Islet precursor cell (in vitro differentiated cells): ENCODE data around the gene C1QB.
A peak's percentile ranks its signal among the peaks of the same experiment; 100 is the strongest.

ENCODE experiments used
- DNase-seq: peaks from one replicate; pipeline ENCODE4 v3.0.0-alpha.2; 2018

Gene C1QB

DNA sequence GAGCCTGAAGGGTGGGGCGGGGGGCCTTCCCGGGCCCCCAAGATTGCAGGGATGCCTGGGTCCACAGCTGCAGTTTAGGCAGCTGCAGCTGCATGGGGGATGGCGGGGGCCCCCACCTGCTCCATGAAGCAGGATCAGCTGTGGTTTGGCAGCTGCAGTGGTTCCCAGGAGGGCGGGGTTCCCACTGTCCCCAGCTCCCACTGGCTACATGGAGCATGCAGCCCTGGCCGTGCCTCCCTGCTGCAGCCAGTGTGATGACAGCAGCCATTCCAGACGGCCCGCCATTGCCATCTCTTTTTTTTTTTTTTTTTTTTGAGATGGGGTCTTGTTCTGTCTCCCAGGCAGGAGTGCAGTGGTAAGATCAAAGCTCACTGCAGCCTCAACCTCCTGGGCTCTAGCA is 17.6 kb upstream of the C1QB start:
- DNase-seq: no peak

DNA sequence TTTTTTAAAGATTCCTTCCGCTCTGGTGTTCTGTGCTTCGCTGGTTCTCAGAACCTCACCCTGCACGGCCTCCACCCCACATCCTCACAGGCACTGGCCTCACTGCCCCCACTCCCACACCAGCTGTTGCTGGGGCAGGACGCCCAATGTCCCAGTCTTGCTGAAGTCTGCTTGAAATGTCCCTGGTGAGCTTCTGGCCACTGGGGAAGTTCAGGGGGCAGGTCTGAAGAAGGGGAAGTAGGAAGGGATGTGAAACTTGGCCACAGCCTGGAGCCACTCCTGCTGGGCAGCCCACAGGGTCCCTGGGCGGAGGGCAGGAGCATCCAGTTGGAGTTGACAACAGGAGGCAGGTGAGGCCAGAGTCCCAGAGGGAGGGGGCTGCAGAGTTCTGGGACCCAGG is 16.7 kb upstream of the C1QB start, which contains the start of gene C1QA:
C1QA (plus strand) TSS at position 276 of the 400 bp plus-strand sequence. CDS start 989 bp downstream, outside the sequence.
- no peak for DNase-seq

DNA sequence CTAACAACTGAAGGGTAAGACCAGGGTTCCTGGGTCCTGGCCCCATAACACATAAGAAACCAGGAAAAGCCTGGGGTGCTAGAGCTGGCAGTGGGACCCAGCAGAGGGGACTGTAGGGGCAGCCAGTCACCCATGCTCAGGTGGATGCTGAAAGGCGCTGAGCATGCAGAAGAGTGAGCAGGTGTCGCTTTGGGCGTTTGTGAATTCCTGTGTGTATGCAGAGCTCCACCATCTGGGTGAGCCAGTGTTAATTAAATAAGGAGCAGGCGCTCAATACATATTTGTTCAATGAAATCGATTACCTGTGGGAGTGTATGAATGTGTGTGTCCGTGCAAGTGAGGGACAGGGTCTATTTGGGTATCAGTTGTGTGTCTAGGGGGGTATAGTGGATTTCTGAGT is 16.1 kb upstream of the C1QB start:
- no peak for DNase-seq

DNA sequence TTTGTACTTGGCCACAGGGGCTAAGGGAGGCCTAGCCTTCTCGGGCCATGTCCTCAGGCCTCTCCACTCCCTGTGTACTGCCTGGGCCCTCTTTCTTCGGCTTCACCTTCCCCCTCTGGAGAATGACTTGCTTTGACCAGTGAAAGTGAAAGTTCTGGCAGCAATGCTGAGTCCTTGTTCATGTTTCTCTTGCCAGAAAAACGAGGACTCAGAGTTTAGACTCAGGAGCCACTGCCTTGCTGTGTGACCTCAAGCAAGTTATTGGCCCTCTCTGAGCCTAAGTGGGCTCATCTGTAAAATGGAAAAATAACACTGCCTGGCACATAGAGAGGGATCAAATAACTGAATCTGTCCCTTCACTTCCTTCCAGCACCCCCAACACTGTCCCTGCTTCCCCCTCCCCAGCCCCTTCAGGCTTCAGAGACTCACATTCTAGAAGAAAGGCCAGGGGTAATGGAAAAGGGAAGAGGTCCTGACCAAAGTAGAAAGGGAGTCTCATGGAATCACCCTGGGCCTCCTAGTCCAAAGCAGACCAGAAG is 15.1 kb upstream of the C1QB start:
- DNase-seq: no peak

DNA sequence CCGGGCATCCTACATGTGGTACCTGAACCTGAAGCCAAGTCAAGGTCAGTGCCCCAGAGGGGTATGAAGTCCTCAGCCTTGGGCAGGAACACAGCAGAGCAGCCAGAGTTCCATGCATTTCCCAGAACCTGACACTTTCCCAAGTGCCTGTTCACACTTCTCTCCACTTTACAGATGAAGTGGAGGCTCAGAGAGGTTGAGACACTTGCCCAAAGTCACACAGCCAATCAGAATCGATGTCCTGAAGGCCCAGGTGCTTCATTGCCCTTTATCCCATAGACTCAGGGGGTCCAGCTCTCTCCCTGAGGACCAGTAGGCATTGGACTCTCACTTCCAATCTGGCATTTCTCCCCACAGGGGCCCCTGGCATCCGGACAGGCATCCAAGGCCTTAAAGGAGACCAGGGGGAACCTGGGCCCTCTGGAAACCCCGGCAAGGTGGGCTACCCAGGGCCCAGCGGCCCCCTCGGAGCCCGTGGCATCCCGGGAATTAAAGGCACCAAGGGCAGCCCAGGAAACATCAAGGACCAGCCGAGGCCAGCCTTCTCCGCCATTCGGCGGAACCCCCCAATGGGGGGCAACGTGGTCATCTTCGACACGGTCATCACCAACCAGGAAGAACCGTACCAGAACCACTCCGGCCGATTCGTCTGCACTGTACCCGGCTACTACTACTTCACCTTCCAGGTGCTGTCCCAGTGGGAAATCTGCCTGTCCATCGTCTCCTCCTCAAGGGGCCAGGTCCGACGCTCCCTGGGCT is 14.4 kb upstream of the C1QB start:
- no peak for DNase-seq

DNA sequence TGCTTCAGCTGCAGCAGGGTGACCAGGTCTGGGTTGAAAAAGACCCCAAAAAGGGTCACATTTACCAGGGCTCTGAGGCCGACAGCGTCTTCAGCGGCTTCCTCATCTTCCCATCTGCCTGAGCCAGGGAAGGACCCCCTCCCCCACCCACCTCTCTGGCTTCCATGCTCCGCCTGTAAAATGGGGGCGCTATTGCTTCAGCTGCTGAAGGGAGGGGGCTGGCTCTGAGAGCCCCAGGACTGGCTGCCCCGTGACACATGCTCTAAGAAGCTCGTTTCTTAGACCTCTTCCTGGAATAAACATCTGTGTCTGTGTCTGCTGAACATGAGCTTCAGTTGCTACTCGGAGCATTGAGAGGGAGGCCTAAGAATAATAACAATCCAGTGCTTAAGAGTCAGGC is 13.8 kb upstream of the C1QB start:
- peak; percentile 70 for DNase-seq

DNA sequence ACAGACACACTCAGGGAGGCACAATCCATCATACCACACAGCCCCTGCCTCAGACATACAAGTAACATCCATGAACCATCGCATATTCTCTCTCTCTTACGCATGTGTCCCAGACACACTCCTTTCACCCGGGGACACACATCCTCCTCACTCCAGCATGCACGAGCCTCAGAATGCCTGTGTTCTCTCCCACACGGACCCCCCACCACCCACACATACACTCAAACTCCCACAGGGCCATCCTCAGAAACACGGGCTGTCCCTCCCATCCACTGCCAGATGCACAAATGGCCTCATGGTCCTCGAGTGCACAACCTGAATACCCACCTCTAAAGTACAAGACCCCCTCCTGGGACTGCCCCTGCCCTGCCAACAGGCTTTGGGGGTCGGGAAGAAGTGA is 11.8 kb upstream of the C1QB start:
- no peak for DNase-seq

DNA sequence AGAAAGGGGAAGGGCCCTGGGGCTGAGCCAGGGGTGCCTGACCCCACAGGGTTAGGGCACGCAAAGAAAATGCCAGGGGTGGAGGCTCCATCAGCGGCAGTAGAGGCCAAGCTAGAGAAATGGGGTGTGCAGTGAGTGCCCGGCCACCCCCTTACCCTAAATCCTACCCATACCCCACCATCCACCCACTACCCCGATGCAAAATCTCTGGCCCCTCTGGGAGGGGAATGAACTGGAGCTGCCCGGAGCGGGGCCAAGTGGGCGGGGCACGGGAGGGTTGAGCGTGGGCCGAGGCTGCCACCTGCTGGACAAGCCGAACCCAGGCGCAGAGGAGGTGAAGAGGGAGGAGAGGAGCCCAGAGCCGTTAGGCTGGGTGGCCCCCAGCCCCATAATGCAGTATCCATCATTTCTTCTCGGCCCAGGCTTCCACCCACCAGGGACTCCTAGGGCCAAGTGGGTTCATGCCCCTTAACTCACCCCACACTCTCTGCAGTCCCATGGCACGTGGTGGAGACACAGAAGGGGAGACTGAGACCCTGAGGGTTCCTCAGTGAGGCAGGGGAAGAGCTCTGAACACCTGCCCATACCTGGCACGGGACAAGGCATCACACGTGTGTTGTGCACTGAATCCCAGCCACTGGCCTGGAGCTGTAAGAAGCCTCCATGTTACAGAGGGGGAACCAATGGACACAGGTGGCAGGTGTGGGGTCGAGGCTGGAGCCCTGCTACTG is 11.0 kb upstream of the C1QB start:
- DNase-seq: peak; percentile 88

DNA sequence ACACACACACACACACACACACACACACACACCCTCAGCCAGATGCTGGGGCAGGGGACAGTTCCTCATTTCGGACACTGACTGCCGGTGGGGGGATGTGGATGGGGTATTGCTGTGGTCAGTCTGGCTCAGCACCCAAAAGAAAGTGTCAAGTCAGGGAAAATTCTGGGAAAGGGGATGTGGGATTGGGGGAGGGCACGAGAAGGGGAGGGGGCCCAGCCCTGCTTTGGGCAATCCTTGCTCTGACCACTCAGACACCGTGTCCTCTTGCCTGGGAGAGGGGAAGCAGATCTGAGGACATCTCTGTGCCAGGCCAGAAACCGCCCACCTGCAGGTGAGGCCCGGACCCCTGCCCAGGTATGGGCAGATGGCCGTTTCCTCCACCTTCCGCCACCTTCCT is 9.7 kb upstream of the C1QB start, which contains the start of gene C1QC:
C1QC (plus strand) TSS at position 253 of the 400 bp plus-strand sequence. CDS start 391 bp downstream, outside the sequence.
- DNase-seq: no peak

DNA sequence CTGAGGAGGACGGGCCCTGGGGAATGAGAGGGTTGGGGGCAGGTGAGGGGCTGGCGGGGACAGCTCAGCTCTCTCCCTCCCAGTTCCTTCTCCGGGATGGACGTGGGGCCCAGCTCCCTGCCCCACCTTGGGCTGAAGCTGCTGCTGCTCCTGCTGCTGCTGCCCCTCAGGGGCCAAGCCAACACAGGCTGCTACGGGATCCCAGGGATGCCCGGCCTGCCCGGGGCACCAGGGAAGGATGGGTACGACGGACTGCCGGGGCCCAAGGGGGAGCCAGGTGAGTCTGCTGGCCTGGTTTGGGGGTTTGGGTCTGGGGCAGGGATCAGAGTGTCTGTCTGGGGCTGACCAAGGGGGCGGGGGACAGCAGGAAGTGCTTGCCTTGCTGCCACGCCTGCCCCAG is 9.1 kb upstream of the C1QB start:
- DNase-seq: no peak

DNA sequence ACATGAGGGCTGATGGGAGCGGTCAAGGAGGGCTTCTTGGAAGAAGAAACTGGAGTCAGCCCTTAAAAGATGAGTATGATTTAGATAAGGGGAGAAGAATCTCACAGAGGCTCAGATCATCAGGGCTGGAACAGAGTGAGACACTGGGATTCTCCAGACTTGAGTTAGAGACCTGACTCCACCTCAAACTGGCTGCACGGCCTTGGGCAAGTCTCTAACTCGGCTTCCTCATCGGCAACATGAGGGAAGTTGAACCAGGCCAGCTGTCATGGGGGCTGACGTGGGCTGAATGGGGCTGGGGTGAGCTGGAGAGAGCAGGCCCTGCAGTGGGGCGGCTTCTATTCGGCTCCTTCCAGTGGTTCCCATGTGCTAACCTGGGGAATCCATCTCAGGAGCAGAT is 7.1 kb upstream of the C1QB start:
- no peak for DNase-seq

DNA sequence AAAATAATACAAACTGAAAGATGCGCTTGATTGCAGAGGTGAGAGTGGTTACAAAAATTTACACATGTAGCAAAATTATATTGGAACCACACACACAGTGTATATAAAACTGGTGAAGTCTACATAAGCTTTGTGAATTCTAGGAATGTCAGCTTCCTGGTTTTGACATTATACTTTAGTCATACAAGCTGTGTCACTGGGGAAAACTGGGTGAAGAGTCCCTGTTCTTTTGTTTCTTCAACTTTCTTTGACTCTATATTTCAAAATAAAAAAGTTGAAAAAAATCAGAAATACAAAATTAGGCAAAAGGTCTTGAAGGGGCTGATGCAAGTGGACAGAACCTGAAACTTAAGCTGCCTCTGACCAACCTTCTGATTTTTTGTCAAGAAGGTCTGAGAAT is 6.7 kb upstream of the C1QB start:
- DNase-seq: no peak

DNA sequence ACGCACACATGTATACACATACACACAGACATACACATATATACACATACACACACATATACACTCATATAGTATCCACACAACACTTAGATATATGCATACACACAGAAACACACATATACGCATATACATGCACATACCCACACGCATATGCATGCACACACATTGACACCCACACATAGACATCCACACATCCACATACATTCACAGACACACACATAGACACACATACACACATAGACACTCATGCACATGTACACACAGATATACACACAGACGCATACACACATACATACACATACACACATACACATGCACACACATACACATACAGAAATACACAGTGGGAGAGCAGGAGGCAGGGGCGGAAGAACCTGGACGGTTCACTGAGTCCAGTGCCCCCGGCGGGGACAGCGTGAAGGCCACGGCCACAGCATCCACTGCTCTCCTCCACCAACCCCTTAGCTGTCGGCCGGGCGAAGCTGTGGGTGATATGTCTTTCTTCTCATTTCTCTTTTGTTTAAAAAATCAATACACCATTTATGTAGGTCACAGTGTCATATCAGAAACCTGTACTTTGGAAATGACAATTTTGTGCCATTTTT is 2.8 kb upstream of the C1QB start:
- no peak for DNase-seq

DNA sequence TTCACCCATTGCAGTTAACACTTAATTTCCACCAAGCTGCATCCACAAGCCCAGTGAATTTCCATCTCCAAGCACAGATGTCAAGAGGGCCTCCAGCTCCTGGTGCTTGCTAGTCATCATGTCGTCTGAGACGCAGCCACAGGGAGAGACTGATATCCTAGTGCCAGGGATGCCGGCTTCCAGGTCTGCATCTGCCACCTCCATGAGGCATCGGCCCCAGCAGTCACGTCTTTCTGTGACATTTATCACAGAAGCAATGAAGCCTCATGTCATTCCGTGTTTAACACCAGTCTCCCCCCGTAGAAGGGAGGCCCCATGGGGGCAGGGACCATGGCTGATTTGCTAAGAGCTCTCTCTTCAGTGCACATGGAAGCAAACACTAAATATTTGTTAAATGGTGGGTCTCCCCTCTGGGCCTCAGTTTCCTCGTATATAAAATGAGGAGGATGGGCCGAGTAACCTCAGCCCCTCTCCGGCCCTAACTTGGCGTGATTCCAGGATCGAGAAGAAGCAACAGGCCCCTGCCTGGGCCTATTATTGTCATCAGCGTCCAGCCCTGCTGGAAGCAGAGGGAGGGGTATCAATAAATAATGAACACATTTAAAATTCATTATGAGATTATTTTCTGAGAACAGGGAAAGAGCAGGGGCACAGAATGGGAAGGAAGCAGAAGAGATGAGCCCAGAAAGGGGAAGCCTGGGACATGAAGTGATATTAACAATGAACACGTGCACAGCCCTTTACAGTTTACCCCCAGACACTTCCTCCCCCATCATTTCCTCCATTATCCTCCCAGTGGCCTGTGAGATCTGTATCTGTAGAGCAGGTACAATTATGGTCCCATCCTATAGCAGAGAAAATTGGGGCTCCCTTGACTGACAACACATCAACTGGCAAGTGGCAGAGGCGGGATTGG is 837 bp upstream of the C1QB start:
- no peak for DNase-seq

DNA sequence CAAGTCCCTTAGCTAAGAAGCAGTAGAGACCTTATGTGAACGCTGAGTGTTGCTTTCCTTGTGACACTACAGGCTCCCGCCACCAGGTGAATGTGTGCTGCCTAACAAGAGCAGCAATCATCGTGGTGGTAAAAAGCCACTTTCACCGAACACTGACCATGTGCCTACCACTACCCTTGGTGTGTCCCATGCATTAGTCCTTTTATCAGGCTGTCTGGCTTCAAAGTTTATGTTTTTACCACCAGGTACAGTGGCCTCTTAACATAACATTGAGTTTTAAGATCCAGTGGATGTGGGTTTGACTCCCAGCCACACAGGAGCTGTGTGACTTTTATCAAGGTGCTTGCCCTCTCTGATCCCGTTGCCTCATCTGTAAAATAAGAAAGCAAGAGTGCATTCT is 1.7 kb downstream of the C1QB start:
- DNase-seq: no peak

DNA sequence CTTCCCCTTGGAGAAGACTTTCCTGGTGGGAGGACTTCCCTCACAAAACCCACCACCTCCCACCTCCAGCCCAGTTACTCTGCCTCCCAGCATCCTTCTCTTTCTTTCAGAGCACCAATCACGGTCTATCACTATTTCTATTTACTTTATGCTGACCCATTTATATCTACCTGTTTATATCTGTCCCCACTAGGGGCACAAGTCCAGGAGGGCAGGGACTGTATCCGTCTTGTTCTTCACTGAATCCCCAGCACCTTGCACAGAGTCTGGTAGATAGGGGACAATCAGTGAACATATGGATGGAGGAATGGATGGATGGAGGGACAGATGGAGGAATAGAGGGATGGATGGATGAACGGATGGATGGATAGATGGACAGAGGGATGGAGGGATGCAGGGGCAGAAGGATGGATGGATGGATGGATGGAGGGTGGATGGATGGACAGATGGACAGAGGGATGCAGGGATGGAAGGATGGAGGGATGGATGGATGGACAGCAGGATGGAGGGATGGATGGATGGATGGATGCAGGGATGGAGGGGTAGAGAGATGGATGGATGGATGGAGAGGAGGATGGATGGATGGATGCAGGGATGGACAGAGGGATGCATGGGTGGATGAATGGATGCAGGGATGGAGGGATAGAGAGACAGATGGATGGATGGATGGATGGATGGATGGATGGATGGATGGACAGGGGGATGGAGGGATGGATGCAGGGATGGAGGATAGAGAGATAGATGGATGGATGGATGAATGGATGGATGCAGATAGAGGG is 5.5 kb downstream of the C1QB start:
- no peak for DNase-seq

DNA sequence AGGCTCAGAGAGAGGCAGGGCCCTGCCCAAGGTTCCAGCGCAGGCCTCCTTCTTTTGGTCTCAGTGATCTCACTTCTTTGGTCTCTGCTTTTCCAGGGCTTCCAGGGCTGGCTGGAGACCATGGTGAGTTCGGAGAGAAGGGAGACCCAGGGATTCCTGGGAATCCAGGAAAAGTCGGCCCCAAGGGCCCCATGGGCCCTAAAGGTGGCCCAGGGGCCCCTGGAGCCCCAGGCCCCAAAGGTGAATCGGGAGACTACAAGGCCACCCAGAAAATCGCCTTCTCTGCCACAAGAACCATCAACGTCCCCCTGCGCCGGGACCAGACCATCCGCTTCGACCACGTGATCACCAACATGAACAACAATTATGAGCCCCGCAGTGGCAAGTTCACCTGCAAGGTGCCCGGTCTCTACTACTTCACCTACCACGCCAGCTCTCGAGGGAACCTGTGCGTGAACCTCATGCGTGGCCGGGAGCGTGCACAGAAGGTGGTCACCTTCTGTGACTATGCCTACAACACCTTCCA is 7.7 kb downstream of the C1QB start:
- no peak for DNase-seq

DNA sequence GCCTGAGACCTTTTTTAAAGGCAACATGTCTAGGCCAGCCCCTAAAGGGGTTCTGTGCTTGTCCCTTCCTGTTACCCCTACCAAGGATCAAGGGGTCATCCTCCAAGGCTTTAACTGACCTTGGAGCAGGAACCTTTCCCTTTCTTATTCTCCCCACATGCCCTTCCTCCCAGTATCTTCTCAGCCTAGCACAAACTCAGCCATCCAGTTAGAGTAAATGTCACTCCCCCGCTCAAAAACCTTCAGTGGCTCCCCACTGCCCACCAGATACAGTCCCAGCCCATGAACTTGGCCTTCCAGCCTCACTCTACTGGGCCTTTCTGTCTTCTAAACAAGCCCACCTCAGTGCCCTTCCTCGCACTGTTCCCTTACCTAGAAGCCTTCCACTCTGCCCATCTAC is 8.8 kb downstream of the C1QB start:
- DNase-seq: no peak

DNA sequence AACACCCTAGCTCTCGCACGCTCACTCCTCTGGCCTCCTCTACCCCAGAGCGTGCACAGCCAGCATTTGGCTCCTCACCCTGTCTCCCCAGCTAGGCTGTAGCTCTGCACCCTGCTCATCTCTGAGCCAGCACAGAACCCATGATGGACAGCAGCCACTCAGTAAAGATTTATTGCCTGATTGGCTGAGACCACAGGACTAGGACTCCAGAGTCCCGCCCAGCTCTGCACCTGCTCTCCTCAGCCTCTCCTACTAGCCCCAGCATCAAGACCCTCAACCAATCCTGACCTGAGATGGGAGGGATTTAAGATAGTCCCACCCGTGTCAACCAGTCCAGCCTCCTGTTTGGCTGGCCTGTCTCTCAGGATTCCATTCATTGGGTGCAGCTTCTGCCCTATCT is 9.3 kb downstream of the C1QB start:
- peak; percentile 77 for DNase-seq

DNA sequence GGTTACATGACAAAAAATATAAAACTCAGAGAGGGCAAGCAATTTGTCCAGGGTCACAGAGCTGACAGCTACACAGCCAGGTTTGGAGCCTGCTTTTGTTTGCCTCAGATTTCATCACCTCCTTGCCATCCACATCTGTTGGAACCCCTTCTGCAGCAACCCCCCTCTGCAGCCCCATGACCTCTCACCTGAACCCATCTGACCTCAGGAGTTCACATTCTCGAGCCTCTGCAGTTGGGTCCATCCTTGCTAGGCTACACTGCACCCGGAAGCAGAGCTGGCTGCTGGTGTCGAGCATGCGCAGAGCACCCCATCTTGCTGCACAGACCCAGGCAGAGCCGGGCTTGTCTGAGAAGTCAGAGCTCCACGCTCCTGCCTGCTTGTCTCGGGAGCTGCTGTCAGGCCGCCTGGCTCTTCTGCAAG is 10.0 kb downstream of the C1QB start:
- DNase-seq: no peak

DNA sequence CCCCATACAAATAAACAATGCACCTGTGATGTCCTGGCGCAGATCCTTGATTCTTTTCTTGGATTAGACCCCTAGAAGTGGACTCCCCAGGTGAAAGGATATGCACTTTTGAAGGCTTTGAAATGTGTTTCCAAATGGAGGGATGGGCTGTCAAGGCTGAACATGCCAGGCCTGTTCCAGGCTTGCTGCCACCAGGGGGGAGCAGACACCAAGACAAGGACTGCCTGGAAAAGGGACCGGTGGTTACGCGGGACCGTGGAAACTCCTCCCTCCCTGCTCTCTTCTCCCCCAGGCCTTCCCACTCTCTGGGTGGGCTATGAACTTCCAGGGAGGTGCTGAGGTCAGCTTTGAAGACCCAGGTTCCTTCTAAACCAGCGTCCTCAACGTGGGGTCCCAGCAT is 12.7 kb downstream of the C1QB start:
- DNase-seq: peak; percentile 69

DNA sequence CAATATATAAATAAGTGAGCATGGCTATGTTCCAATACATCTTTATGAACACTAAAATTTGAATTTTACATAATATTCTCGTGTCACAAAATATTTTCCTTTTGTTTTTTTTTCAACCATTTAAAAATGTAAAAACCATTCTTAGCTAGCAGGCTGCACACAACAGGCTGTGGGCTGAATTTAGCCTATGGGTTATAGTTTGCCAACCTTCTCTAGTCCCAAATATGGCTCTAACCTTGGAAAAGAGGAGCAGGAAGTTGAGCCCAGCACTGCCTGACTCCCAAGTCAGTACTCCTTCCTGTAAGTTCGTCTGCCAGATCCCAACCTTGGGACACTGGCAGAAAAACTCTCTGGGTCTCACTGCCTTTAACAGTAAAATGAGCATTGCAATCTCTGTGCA is 13.4 kb downstream of the C1QB start:
- DNase-seq: no peak
